RWPE1 (cell line): ENCODE results near the gene OTULIN.

ENCODE experiments used
- CTCF ChIA-PET: fragments of 350-600 bp; sonication (Branson Sonifier 250); formaldehyde crosslinking; extraction: SDS; loops from one replicate; lab custom pipeline; 2021; lab: Yijun Ruan, JAX
- POLR2A ChIA-PET: fragments of 400-600 bp; formaldehyde crosslinking; extraction: SDS; loops from one replicate; lab custom pipeline; 2020; ENCODE audit warnings: antibody characterized with exemption; ENCODE audit not compliant: low non-redundant PET; lab: Yijun Ruan, JAX
- DNase-seq: peaks from one replicate; pipeline ENCODE4 v3.0.0; 2012; ENCODE audit warnings: low spot score
- H3K27ac ChIP-seq: fragments of 450-650 bp; 2 replicates; pipeline ENCODE4 v1.5.1; 2017
- CTCF ChIP-seq: fragments of 450-650 bp; conservative IDR thresholded peaks from 2 replicates; pipeline ENCODE4 v1.5.1; 2017; ENCODE audit warnings: low read depth, mild to moderate bottlenecking

Gene OTULIN

GRCh38 chr5:14748180-14748900 lies 83.8 kb downstream of the OTULIN start:
- H3K27ac ChIP-seq = 0 out of 2 replicates have a peak overlapping the region, but pooled peaks have one; percentile 9
- no peak for TF ChIP-seq CTCF
- no peak for DNase-seq
- POLR2A ChIA-PET = no interaction called here
- CTCF ChIA-PET = interaction anchor here (0.7 kb wide), 1 partner anchor 22 kb away, joined by 3 read pairs; no protein-coding TSS in a partner anchor
